Measurements from ENCODE around the gene YY1. TPM values are rescaled to one million over a fixed set of nuclear protein-coding genes. Genes with fewer than 3 reads are reported as not detected.
"Not testable (repeated sequence)": the region's sequence is repeated elsewhere in the genome, so short reads cannot be mapped to it uniquely, and the experiment has no call there.

Gene YY1
- total RNA-seq, 1 donor from 2014 or later = 89.0 TPM

GRCh38 chr14:100203146-100203545, 35.8 kb upstream of the YY1 start:
- Mint-ChIP-seq H3K27me3 (ENCODE audit: low read depth) (no peaks in the 10 kb centered on the region), H3K27ac (no peak overlapping the region), H3K9me3 (no peaks in the 10 kb centered on the region)

GRCh38 chr14:100203962-100204834, 34.7 kb upstream of the YY1 start:
- Mint-ChIP-seq H3K4me1 (no peaks in the 10 kb centered on the region), H3K27me3 (ENCODE audit: low read depth) (no peaks in the 10 kb centered on the region), H3K4me3 (no peak overlapping the region), H3K27ac (no peak overlapping the region), H3K9me3 (no peaks in the 10 kb centered on the region), H3K36me3 (peaks cover 10% of the 10 kb centered on the region)
- DNase-seq (ENCODE audit: low spot score in 2 of 2, unreplicated experiment in 2 of 2) = no peak
- TF ChIP-seq CTCF (IDR thresholded peaks at IDR 0.05; ENCODE audit: unreplicated experiment) = no peak

More at GRCh38 chr14:100203146-100203545, 35.8 kb upstream of the YY1 start:
- no peak for TF ChIP-seq CTCF (IDR thresholded peaks at IDR 0.05; ENCODE audit: unreplicated experiment)
- Mint-ChIP-seq H3K36me3 (peaks cover 10% of the 10 kb centered on the region), H3K4me1 (no peaks in the 10 kb centered on the region), H3K4me3 (no peak overlapping the region)
- no peak for DNase-seq (ENCODE audit: low spot score in 2 of 2, unreplicated experiment in 2 of 2)

- not testable (repeated sequence) for H3K27ac Mint-ChIP-seq; H3K4me1 Mint-ChIP-seq; DNase-seq (ENCODE audit: low spot score in 2 of 2, unreplicated experiment in 2 of 2); H3K9me3 Mint-ChIP-seq; H3K4me3 Mint-ChIP-seq; H3K27me3 Mint-ChIP-seq (ENCODE audit: low read depth); H3K36me3 Mint-ChIP-seq
Measured at GRCh38 chr14:100204835-100205167, 34.1 kb upstream of the YY1 start.

GRCh38 chr14:100207588-100207987, 31.4 kb upstream of the YY1 start:
- not testable (repeated sequence) for H3K9me3 Mint-ChIP-seq

GRCh38 chr14:100208136-100208535, 30.8 kb upstream of the YY1 start:
- not testable (repeated sequence) for H3K36me3 Mint-ChIP-seq; H3K4me1 Mint-ChIP-seq; H3K27ac Mint-ChIP-seq; H3K4me3 Mint-ChIP-seq; H3K27me3 Mint-ChIP-seq (ENCODE audit: low read depth); H3K9me3 Mint-ChIP-seq; DNase-seq (ENCODE audit: low spot score in 2 of 2, unreplicated experiment in 2 of 2)

More at GRCh38 chr14:100207588-100207987, 31.4 kb upstream of the YY1 start:
- H3K4me3 Mint-ChIP-seq; H3K27me3 Mint-ChIP-seq (ENCODE audit: low read depth); H3K27ac Mint-ChIP-seq; H3K36me3 Mint-ChIP-seq; DNase-seq (ENCODE audit: low spot score in 2 of 2, unreplicated experiment in 2 of 2); H3K4me1 Mint-ChIP-seq: not testable (repeated sequence)

- H3K4me1 Mint-ChIP-seq = peaks cover 24% of the 10 kb centered on the region
- no peak for TF ChIP-seq CTCF (IDR thresholded peaks at IDR 0.05; ENCODE audit: unreplicated experiment)
- no peaks in the 10 kb centered on the region for H3K9me3 Mint-ChIP-seq
- H3K36me3 Mint-ChIP-seq = peaks cover 10% of the 10 kb centered on the region
- no peak for DNase-seq (ENCODE audit: low spot score in 2 of 2, unreplicated experiment in 2 of 2)
- H3K4me3 Mint-ChIP-seq = no peak overlapping the region
- no peaks in the 10 kb centered on the region for H3K27me3 Mint-ChIP-seq (ENCODE audit: low read depth)
- H3K27ac Mint-ChIP-seq = no peak overlapping the region
Measured at GRCh38 chr14:100211366-100211765, 27.6 kb upstream of the YY1 start.

GRCh38 chr14:100211893-100212292, 27.1 kb upstream of the YY1 start:
- Mint-ChIP-seq H3K36me3 (peaks cover 9% of the 10 kb centered on the region), H3K27ac (no peak overlapping the region), H3K4me1 (peaks cover 24% of the 10 kb centered on the region), H3K4me3 (no peak overlapping the region), H3K9me3 (no peaks in the 10 kb centered on the region), H3K27me3 (ENCODE audit: low read depth) (no peaks in the 10 kb centered on the region)
- no peak for TF ChIP-seq CTCF (IDR thresholded peaks at IDR 0.05; ENCODE audit: unreplicated experiment)
- no peak for DNase-seq (ENCODE audit: low spot score in 2 of 2, unreplicated experiment in 2 of 2)

Data from mesothelial cell of epicardium (in vitro differentiated cells).